SJCRH30 (cell line): ENCODE results near the gene DROSHA. TPM values are rescaled to one million over a fixed set of nuclear protein-coding genes. Genes with fewer than 3 reads are reported as not detected.

Source experiments
- DNase-seq, 2 experiments: peaks; one replicate each; pipeline ENCODE4 v3.0.0-alpha.2; 2015 to 2020
- H3K27ac ChIP-seq: fragments of 250-450 bp; sonication (Bioruptor Pico); 2 replicates; pipeline ENCODE4 v1.5.1; 2020; ENCODE audit warnings: mild to moderate bottlenecking, moderate library complexity
- H3K27me3 ChIP-seq: fragments of 250-450 bp; sonication (Bioruptor Pico); 2 replicates; pipeline ENCODE4 v1.5.1; 2020; ENCODE audit warnings: mild to moderate bottlenecking, moderate library complexity
- H3K36me3 ChIP-seq: fragments of 250-450 bp; sonication (Bioruptor Pico); 2 replicates; pipeline ENCODE4 v1.5.1; 2020; ENCODE audit warnings: mild to moderate bottlenecking, moderate library complexity
- H3K4me1 ChIP-seq: fragments of 250-450 bp; sonication (Bioruptor Pico); 2 replicates; pipeline ENCODE4 v1.5.1; 2020; ENCODE audit warnings: mild to moderate bottlenecking, moderate library complexity
- H3K4me3 ChIP-seq: fragments of 250-450 bp; sonication (Bioruptor Pico); 2 replicates; pipeline ENCODE4 v1.5.1; 2020; ENCODE audit warnings: mild to moderate bottlenecking, moderate library complexity
- H3K9me3 ChIP-seq: fragments of 250-450 bp; sonication (Bioruptor Pico); replicated peaks from 2 replicates; pipeline ENCODE4 v1.5.1; 2020; ENCODE audit warnings: mild to moderate bottlenecking, moderate library complexity
- total RNA-seq: library from RNA; depleted of rRNA; stranded (reverse); fragments of >200 nt; shearing (Covaris generic); gene quantifications from 2 replicates; pipeline ENCODE4 v1.2.3, GENCODE V29; 2014

The DROSHA gene
- total RNA-seq, 1 experiment from 2014 or later = 105 TPM

GRCh38 chr5:31427013-31427723 lies 104.7 kb downstream of the DROSHA start:
- Histone ChIP-seq H3K4me1 (peaks cover 26% of the 10 kb centered on the region), H3K36me3 (peaks cover 51% of the 10 kb centered on the region), H3K4me3 (no peak overlapping the region), H3K27me3 (no peaks in the 10 kb centered on the region), H3K27ac (peak overlapping the region; percentile 53), H3K9me3 (no peaks in the 10 kb centered on the region)
- DNase-seq = peak; percentile 46 to 72

- no peak overlapping the region for H3K27ac ChIP-seq
- no peaks in the 10 kb centered on the region for H3K9me3 ChIP-seq
- peaks cover 8% of the 10 kb centered on the region for H3K4me1 ChIP-seq
- H3K27me3 ChIP-seq = no peaks in the 10 kb centered on the region
- DNase-seq = no peak
- no peak overlapping the region for H3K4me3 ChIP-seq
- H3K36me3 ChIP-seq = peaks cover 72% of the 10 kb centered on the region
Observed at GRCh38 chr5:31421806-31422586, 109.9 kb downstream of the DROSHA start.

GRCh38 chr5:31417512-31417911 lies 114.4 kb downstream of the DROSHA start:
- H3K4me1 ChIP-seq = no peaks in the 10 kb centered on the region
- no peak overlapping the region for H3K27ac ChIP-seq
- H3K36me3 ChIP-seq = peaks cover 81% of the 10 kb centered on the region
- no peaks in the 10 kb centered on the region for H3K27me3 ChIP-seq
- no peak for DNase-seq
- no peaks in the 10 kb centered on the region for H3K9me3 ChIP-seq
- H3K4me3 ChIP-seq = no peak overlapping the region

GRCh38 chr5:31416547-31416946 lies 115.3 kb downstream of the DROSHA start:
- H3K9me3 ChIP-seq = no peaks in the 10 kb centered on the region
- no peak overlapping the region for H3K27ac ChIP-seq
- no peak overlapping the region for H3K4me3 ChIP-seq
- no peaks in the 10 kb centered on the region for H3K27me3 ChIP-seq
- H3K4me1 ChIP-seq = no peaks in the 10 kb centered on the region
- no peak for DNase-seq
- H3K36me3 ChIP-seq = peaks cover 86% of the 10 kb centered on the region

GRCh38 chr5:31415960-31416359 lies 115.9 kb downstream of the DROSHA start:
- H3K9me3 ChIP-seq = no peaks in the 10 kb centered on the region
- no peak overlapping the region for H3K27ac ChIP-seq
- no peak overlapping the region for H3K4me3 ChIP-seq
- DNase-seq = no peak
- no peaks in the 10 kb centered on the region for H3K27me3 ChIP-seq
- peaks cover 86% of the 10 kb centered on the region for H3K36me3 ChIP-seq
- no peaks in the 10 kb centered on the region for H3K4me1 ChIP-seq

GRCh38 chr5:31415009-31415923 lies 116.6 kb downstream of the DROSHA start:
- no peaks in the 10 kb centered on the region for H3K27me3 ChIP-seq
- H3K27ac ChIP-seq = no peak overlapping the region
- H3K4me3 ChIP-seq = no peak overlapping the region
- no peak for DNase-seq
- no peaks in the 10 kb centered on the region for H3K4me1 ChIP-seq
- H3K9me3 ChIP-seq = no peaks in the 10 kb centered on the region
- peaks cover 83% of the 10 kb centered on the region for H3K36me3 ChIP-seq

GRCh38 chr5:31413030-31413812 lies 118.7 kb downstream of the DROSHA start:
- Histone ChIP-seq H3K9me3 (no peaks in the 10 kb centered on the region), H3K4me1 (no peaks in the 10 kb centered on the region), H3K36me3 (peaks cover 78% of the 10 kb centered on the region), H3K27ac (no peak overlapping the region), H3K27me3 (no peaks in the 10 kb centered on the region), H3K4me3 (no peak overlapping the region)
- no peak for DNase-seq

GRCh38 chr5:31412324-31412723 lies 119.6 kb downstream of the DROSHA start:
- DNase-seq = no peak
- H3K27ac ChIP-seq = no peak overlapping the region
- no peak overlapping the region for H3K4me3 ChIP-seq
- no peaks in the 10 kb centered on the region for H3K4me1 ChIP-seq
- H3K36me3 ChIP-seq = peaks cover 80% of the 10 kb centered on the region
- no peaks in the 10 kb centered on the region for H3K9me3 ChIP-seq
- no peaks in the 10 kb centered on the region for H3K27me3 ChIP-seq

GRCh38 chr5:31410089-31410488 lies 121.8 kb downstream of the DROSHA start:
- no peak overlapping the region for H3K4me3 ChIP-seq
- H3K36me3 ChIP-seq = peaks cover 82% of the 10 kb centered on the region
- no peaks in the 10 kb centered on the region for H3K27me3 ChIP-seq
- no peak for DNase-seq
- H3K27ac ChIP-seq = no peak overlapping the region
- no peaks in the 10 kb centered on the region for H3K9me3 ChIP-seq
- H3K4me1 ChIP-seq = no peaks in the 10 kb centered on the region

GRCh38 chr5:31408814-31409213 lies 123.1 kb downstream of the DROSHA start:
- Histone ChIP-seq H3K4me3 (no peak overlapping the region), H3K4me1 (no peaks in the 10 kb centered on the region), H3K9me3 (no peaks in the 10 kb centered on the region), H3K36me3 (peaks cover 79% of the 10 kb centered on the region), H3K27me3 (no peaks in the 10 kb centered on the region), H3K27ac (no peak overlapping the region)
- no peak for DNase-seq

GRCh38 chr5:31407921-31408693 lies 123.8 kb downstream of the DROSHA start:
- DNase-seq = no peak
- no peaks in the 10 kb centered on the region for H3K9me3 ChIP-seq
- H3K36me3 ChIP-seq = peaks cover 75% of the 10 kb centered on the region
- no peak overlapping the region for H3K27ac ChIP-seq
- H3K27me3 ChIP-seq = no peaks in the 10 kb centered on the region
- H3K4me1 ChIP-seq = no peaks in the 10 kb centered on the region
- no peak overlapping the region for H3K4me3 ChIP-seq

- no peaks in the 10 kb centered on the region for H3K27me3 ChIP-seq
- H3K27ac ChIP-seq = no peak overlapping the region
- no peak overlapping the region for H3K4me3 ChIP-seq
- peaks cover 73% of the 10 kb centered on the region for H3K36me3 ChIP-seq
- no peaks in the 10 kb centered on the region for H3K9me3 ChIP-seq
- DNase-seq = no peak
- H3K4me1 ChIP-seq = peaks cover 2% of the 10 kb centered on the region; the same call in 1 of the 2 replicates
Observed at GRCh38 chr5:31404325-31404724, 127.6 kb downstream of the DROSHA start.

- Histone ChIP-seq H3K4me3 (no peak overlapping the region), H3K9me3 (no peaks in the 10 kb centered on the region), H3K27me3 (no peaks in the 10 kb centered on the region), H3K36me3 (peaks cover 48% of the 10 kb centered on the region), H3K4me1 (peaks cover 16% of the 10 kb centered on the region), H3K27ac (no peak overlapping the region)
- no peak for DNase-seq
Observed at GRCh38 chr5:31401691-31402090, 130.2 kb downstream of the DROSHA start.
